Measurements from ENCODE around the gene TM4SF1.

The TM4SF1 gene

GRCh38 chr3:149390772-149391212, 13.3 kb upstream of the TM4SF1 start:
- no peak overlapping the region for H3K9ac ChIP-seq (ENCODE audit: low read length)
- H3K27me3 ChIP-seq (ENCODE audit: insufficient read depth, low read length): no peaks in the 10 kb centered on the region
- peak overlapping the region; percentile 74 for H2BK5ac ChIP-seq (ENCODE audit: low read depth, low read length, poor library complexity)
- no peaks in the 10 kb centered on the region for H3K79me2 ChIP-seq (ENCODE audit: control insufficient read depth, insufficient read depth, low read length, poor library complexity)
- peak overlapping the region; percentile 40 for H3K27ac ChIP-seq (ENCODE audit: low read depth, low read length)
- H4K12ac ChIP-seq (ENCODE audit: low read depth, low read length): peak overlapping the region; percentile 40
- DNase-seq: peak; percentile 93 to 94
- H3K36me3 ChIP-seq (ENCODE audit: control insufficient read depth in 1 of 2, insufficient read depth in 2 of 2, low read length in 2 of 2): no peaks in the 10 kb centered on the region
- peak overlapping the region; percentile 69 for H2BK12ac ChIP-seq (ENCODE audit: low read length)
- H3K4me3 ChIP-seq (ENCODE audit: low read depth, low read length): no peak overlapping the region
- peak overlapping the region; percentile 68 for H4K8ac ChIP-seq (ENCODE audit: low read depth, low read length)
- H3K4me1 ChIP-seq (ENCODE audit: control insufficient read depth in 1 of 2, insufficient read depth in 2 of 2, low read length in 2 of 2): peaks cover 14 to 27% of the 10 kb centered on the region in 2 experiments
- H3K18ac ChIP-seq (ENCODE audit: low read length): peak overlapping the region; percentile 44
- no peaks in the 10 kb centered on the region for H3K9me3 ChIP-seq (ENCODE audit: insufficient read depth, low read depth, low read length)
- no peak overlapping the region for H3K23ac ChIP-seq (ENCODE audit: low read length)
- peak overlapping the region; percentile 13 for H2AK5ac ChIP-seq (ENCODE audit: low read length)
- H3K14ac ChIP-seq (ENCODE audit: low read length): peak overlapping the region; percentile 61
- H3K4ac ChIP-seq (ENCODE audit: low read depth, low read length): no peak overlapping the region
- peak overlapping the region; percentile 59 for H2BK120ac ChIP-seq (ENCODE audit: insufficient read depth, low read length, poor library complexity)
- H3K79me1 ChIP-seq (ENCODE audit: low read length): peaks cover 14% of the 10 kb centered on the region
- peak overlapping the region; percentile 93 for H4K91ac ChIP-seq (ENCODE audit: low read depth, low read length)
- H3K4me2 ChIP-seq (ENCODE audit: low read length): no peak overlapping the region
- peak overlapping the region; percentile 42 for H2AFZ ChIP-seq (ENCODE audit: insufficient read depth, low read length, poor library complexity)
- no CpG with 5 or more reads among the region's 6 CpGs for WGBS (ENCODE audit: extremely low coverage, insufficient coverage, insufficient read length)

GRCh38 chr3:149390294-149390693, 12.8 kb upstream of the TM4SF1 start:
- H3K36me3 ChIP-seq (ENCODE audit: control insufficient read depth in 1 of 2, insufficient read depth in 2 of 2, low read length in 2 of 2): no peaks in the 10 kb centered on the region
- no peak overlapping the region for H2BK5ac ChIP-seq (ENCODE audit: low read depth, low read length, poor library complexity)
- H2AFZ ChIP-seq (ENCODE audit: insufficient read depth, low read length, poor library complexity): no peak overlapping the region
- no peak overlapping the region for H3K4me3 ChIP-seq (ENCODE audit: low read depth, low read length)
- H4K91ac ChIP-seq (ENCODE audit: low read depth, low read length): peak overlapping the region; percentile 8
- H3K27ac ChIP-seq (ENCODE audit: low read depth, low read length): no peak overlapping the region
- no peak overlapping the region for H3K18ac ChIP-seq (ENCODE audit: low read length)
- H3K14ac ChIP-seq (ENCODE audit: low read length): no peak overlapping the region
- H3K23ac ChIP-seq (ENCODE audit: low read length): no peak overlapping the region
- no peaks in the 10 kb centered on the region for H3K79me2 ChIP-seq (ENCODE audit: control insufficient read depth, insufficient read depth, low read length, poor library complexity)
- no peak overlapping the region for H3K4me2 ChIP-seq (ENCODE audit: low read length)
- no peak overlapping the region for H2BK120ac ChIP-seq (ENCODE audit: insufficient read depth, low read length, poor library complexity)
- H3K4ac ChIP-seq (ENCODE audit: low read depth, low read length): no peak overlapping the region
- DNase-seq: peak; percentile 10 to 31
- no peak overlapping the region for H4K8ac ChIP-seq (ENCODE audit: low read depth, low read length)
- no peaks in the 10 kb centered on the region for H3K9me3 ChIP-seq (ENCODE audit: insufficient read depth, low read depth, low read length)
- H4K12ac ChIP-seq (ENCODE audit: low read depth, low read length): no peak overlapping the region
- H2BK12ac ChIP-seq (ENCODE audit: low read length): no peak overlapping the region
- no peak overlapping the region for H2AK5ac ChIP-seq (ENCODE audit: low read length)
- H3K9ac ChIP-seq (ENCODE audit: low read length): no peak overlapping the region
- peaks cover 16 to 29% of the 10 kb centered on the region in 2 experiments for H3K4me1 ChIP-seq (ENCODE audit: control insufficient read depth in 1 of 2, insufficient read depth in 2 of 2, low read length in 2 of 2)
- no CpG with 5 or more reads among the region's 2 CpGs for WGBS (ENCODE audit: extremely low coverage, insufficient coverage, insufficient read length)
- no peaks in the 10 kb centered on the region for H3K27me3 ChIP-seq (ENCODE audit: insufficient read depth, low read length)
- H3K79me1 ChIP-seq (ENCODE audit: low read length): peaks cover 14% of the 10 kb centered on the region

GRCh38 chr3:149388531-149389417, 11.3 kb upstream of the TM4SF1 start:
- no peak overlapping the region for H4K12ac ChIP-seq (ENCODE audit: low read depth, low read length)
- no peak overlapping the region for H3K18ac ChIP-seq (ENCODE audit: low read length)
- H3K23ac ChIP-seq (ENCODE audit: low read length): no peak overlapping the region
- no peak overlapping the region for H2AFZ ChIP-seq (ENCODE audit: insufficient read depth, low read length, poor library complexity)
- H4K91ac ChIP-seq (ENCODE audit: low read depth, low read length): peak overlapping the region; percentile 12
- H3K4me1 ChIP-seq (ENCODE audit: control insufficient read depth in 1 of 2, insufficient read depth in 2 of 2, low read length in 2 of 2): peaks cover 16 to 32% of the 10 kb centered on the region in 2 experiments
- H3K4me2 ChIP-seq (ENCODE audit: low read length): no peak overlapping the region
- H3K79me2 ChIP-seq (ENCODE audit: control insufficient read depth, insufficient read depth, low read length, poor library complexity): no peaks in the 10 kb centered on the region
- peak overlapping the region; percentile 24 for H2BK12ac ChIP-seq (ENCODE audit: low read length)
- no peaks in the 10 kb centered on the region for H3K27me3 ChIP-seq (ENCODE audit: insufficient read depth, low read length)
- peaks cover 14% of the 10 kb centered on the region for H3K79me1 ChIP-seq (ENCODE audit: low read length)
- H2BK120ac ChIP-seq (ENCODE audit: insufficient read depth, low read length, poor library complexity): peak overlapping the region; percentile 63
- no peak overlapping the region for H2BK5ac ChIP-seq (ENCODE audit: low read depth, low read length, poor library complexity)
- peak; percentile 53 to 83 for DNase-seq
- no peak overlapping the region for H4K8ac ChIP-seq (ENCODE audit: low read depth, low read length)
- H3K14ac ChIP-seq (ENCODE audit: low read length): no peak overlapping the region
- peaks cover 2% of the 10 kb centered on the region for H3K9me3 ChIP-seq (ENCODE audit: insufficient read depth, low read depth, low read length)
- H3K4me3 ChIP-seq (ENCODE audit: low read depth, low read length): no peak overlapping the region
- WGBS (ENCODE audit: extremely low coverage, insufficient coverage, insufficient read length): no CpG with 5 or more reads among the region's 3 CpGs
- H3K36me3 ChIP-seq (ENCODE audit: control insufficient read depth in 1 of 2, insufficient read depth in 2 of 2, low read length in 2 of 2): no peaks in the 10 kb centered on the region
- no peak overlapping the region for H3K4ac ChIP-seq (ENCODE audit: low read depth, low read length)
- H2AK5ac ChIP-seq (ENCODE audit: low read length): peak overlapping the region; percentile 80
- H3K9ac ChIP-seq (ENCODE audit: low read length): no peak overlapping the region
- no peak overlapping the region for H3K27ac ChIP-seq (ENCODE audit: low read depth, low read length)

GRCh38 chr3:149388001-149388440, 10.6 kb upstream of the TM4SF1 start:
- peak overlapping the region; percentile 24 for H2BK120ac ChIP-seq (ENCODE audit: insufficient read depth, low read length, poor library complexity)
- H3K79me2 ChIP-seq (ENCODE audit: control insufficient read depth, insufficient read depth, low read length, poor library complexity): no peaks in the 10 kb centered on the region
- no peak overlapping the region for H2BK5ac ChIP-seq (ENCODE audit: low read depth, low read length, poor library complexity)
- no peak overlapping the region for H4K12ac ChIP-seq (ENCODE audit: low read depth, low read length)
- H3K36me3 ChIP-seq (ENCODE audit: control insufficient read depth in 1 of 2, insufficient read depth in 2 of 2, low read length in 2 of 2): no peaks in the 10 kb centered on the region
- no peak overlapping the region for H3K4ac ChIP-seq (ENCODE audit: low read depth, low read length)
- DNase-seq: peak; percentile 92 to 98
- peaks cover 2% of the 10 kb centered on the region for H3K9me3 ChIP-seq (ENCODE audit: insufficient read depth, low read depth, low read length)
- no peak overlapping the region for H3K14ac ChIP-seq (ENCODE audit: low read length)
- no peak overlapping the region for H3K9ac ChIP-seq (ENCODE audit: low read length)
- H2AK5ac ChIP-seq (ENCODE audit: low read length): no peak overlapping the region
- H3K18ac ChIP-seq (ENCODE audit: low read length): no peak overlapping the region
- no peak overlapping the region for H4K91ac ChIP-seq (ENCODE audit: low read depth, low read length)
- peak overlapping the region; percentile 78 for H2BK12ac ChIP-seq (ENCODE audit: low read length)
- H2AFZ ChIP-seq (ENCODE audit: insufficient read depth, low read length, poor library complexity): no peak overlapping the region
- no peak overlapping the region for H4K8ac ChIP-seq (ENCODE audit: low read depth, low read length)
- H3K4me2 ChIP-seq (ENCODE audit: low read length): no peak overlapping the region
- H3K79me1 ChIP-seq (ENCODE audit: low read length): peaks cover 16% of the 10 kb centered on the region
- no peak overlapping the region for H3K23ac ChIP-seq (ENCODE audit: low read length)
- no peaks in the 10 kb centered on the region for H3K27me3 ChIP-seq (ENCODE audit: insufficient read depth, low read length)
- H3K4me1 ChIP-seq (ENCODE audit: control insufficient read depth in 1 of 2, insufficient read depth in 2 of 2, low read length in 2 of 2): peaks cover 16 to 32% of the 10 kb centered on the region in 2 experiments
- H3K4me3 ChIP-seq (ENCODE audit: low read depth, low read length): no peak overlapping the region
- WGBS (ENCODE audit: extremely low coverage, insufficient coverage, insufficient read length): no CpG with 5 or more reads among the region's 8 CpGs
- H3K27ac ChIP-seq (ENCODE audit: low read depth, low read length): no peak overlapping the region
